ENCODE results near the gene ZNF763.

The ZNF763 gene

DNA sequence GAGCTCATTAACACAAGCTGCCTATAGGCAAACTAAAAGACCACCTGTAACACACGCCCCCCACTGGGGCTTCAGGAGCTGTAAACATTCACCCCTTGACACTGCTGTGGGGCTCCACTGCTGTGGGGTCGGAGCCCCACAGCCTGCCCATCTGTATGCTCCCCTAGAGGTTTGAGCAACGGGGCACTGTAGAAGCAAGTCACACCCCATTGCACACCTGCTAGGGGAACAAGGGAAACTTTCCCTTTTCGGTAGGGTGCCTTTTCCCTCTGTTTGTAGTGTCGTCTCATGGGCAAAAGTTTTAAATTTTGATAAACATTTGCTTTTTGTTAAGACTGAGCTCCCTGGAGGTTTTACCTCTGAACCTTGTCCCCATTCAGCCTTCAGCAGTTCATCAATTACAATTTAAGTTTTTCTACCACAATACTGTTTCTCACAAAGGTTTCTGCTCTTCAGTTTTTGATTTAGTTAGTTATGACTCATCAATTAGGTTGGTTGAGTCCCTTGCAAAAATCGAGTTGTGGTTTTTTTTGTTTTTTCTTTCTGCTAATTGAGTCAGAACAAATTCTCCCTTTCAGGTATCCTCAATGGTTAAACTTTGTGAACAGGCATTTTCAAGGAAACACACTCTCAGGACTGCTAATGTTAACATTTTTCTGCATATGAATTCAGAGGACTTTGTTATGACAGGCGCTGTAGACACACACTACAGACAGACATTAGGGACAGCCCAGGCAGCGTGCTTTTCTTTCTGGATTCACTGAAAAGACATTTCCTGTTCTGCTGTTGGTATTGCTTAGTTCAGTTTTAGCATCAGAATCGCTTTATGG is 35.5 kb downstream of the ZNF763 start:
- TF ChIP-seq, protein P1, sequence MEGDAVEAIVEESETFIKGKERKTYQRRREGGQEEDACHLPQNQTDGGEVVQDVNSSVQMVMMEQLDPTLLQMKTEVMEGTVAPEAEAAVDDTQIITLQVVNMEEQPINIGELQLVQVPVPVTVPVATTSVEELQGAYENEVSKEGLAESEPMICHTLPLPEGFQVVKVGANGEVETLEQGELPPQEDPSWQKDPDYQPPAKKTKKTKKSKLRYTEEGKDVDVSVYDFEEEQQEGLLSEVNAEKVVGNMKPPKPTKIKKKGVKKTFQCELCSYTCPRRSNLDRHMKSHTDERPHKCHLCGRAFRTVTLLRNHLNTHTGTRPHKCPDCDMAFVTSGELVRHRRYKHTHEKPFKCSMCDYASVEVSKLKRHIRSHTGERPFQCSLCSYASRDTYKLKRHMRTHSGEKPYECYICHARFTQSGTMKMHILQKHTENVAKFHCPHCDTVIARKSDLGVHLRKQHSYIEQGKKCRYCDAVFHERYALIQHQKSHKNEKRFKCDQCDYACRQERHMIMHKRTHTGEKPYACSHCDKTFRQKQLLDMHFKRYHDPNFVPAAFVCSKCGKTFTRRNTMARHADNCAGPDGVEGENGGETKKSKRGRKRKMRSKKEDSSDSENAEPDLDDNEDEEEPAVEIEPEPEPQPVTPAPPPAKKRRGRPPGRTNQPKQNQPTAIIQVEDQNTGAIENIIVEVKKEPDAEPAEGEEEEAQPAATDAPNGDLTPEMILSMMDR (IDR thresholded peaks at IDR 0.05; ENCODE audit: low read depth, low read length) = no peak
- no peak overlapping the region for H3K4me3 ChIP-seq (ENCODE audit: low read depth, low read length)

- TF ChIP-seq, protein P1 (IDR thresholded peaks at IDR 0.05; ENCODE audit: low read depth, low read length) = no peak
- no peak overlapping the region for H3K4me3 ChIP-seq (ENCODE audit: low read depth, low read length)
Observed at GRCh38 chr19:12015015-12015752, 50.3 kb downstream of the ZNF763 start.

DNA sequence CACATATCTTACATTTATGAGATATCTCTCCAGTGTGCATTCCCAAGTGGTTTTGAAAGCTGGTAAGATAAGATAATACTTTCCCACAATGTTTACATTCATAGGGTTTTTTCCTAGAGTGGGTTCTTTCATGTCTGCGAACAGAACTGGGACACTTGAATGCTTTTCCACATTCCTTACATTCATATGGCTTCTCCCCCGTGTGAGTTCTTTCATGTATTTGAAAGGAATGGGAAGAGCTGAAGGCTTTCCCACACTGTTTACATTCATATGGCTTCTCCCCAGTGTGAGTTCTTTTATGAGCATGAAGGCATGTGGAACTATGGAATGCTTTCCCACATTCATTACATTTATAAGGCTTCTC is 50.9 kb downstream of the ZNF763 start:
- H3K4me3 ChIP-seq (ENCODE audit: low read depth, low read length) = no peak overlapping the region
- TF ChIP-seq, protein P1 (IDR thresholded peaks at IDR 0.05; ENCODE audit: low read depth, low read length) = no peak

All from WI38 (cell line).